ENCODE data around the gene RASGRP1.

GRCh38 chr15:38486936-38487335 lies 77.7 kb downstream of the RASGRP1 start:
- TF ChIP-seq POLR2A (IDR thresholded peaks at IDR 0.05; ENCODE audit: low read length) (no peak), GATA1 (IDR thresholded peaks at IDR 0.05; ENCODE audit: low read depth, low read length) (no peak)

All from erythroblast (primary cell).